Ovary (tissue), 9 donors: ENCODE results near the gene ESCO1. TPM values are rescaled to one million over a fixed set of nuclear protein-coding genes. Genes with fewer than 3 reads are reported as not detected.
"Not testable (repeated sequence)": the region's sequence is repeated elsewhere in the genome, so short reads cannot be mapped to it uniquely, and the experiment has no call there.

Experiments
- DNase-seq, 5 donors: peaks; one replicate each; pipeline ENCODE4 v3.0.0-alpha.2; 2019 to 2020
- H3K27ac ChIP-seq, 2 donors: fragments of 200-600 bp; one replicate each; pipeline versions ENCODE4 v1.5.1 to v1.8.0; 2019 to 2022
- H3K27me3 ChIP-seq: fragments of 200-600 bp; one replicate; pipeline ENCODE4 v1.8.0; 2022
- H3K36me3 ChIP-seq: fragments of 200-600 bp; sonication (generic); one replicate; pipeline ENCODE4 v1.5.1; 2019
- H3K4me1 ChIP-seq: one replicate; pipeline ENCODE4 v1.8.1; 2013; ENCODE audit warnings: mild to moderate bottlenecking, moderate library complexity; ENCODE audit not compliant: insufficient read depth
- H3K4me3 ChIP-seq: fragments of 200-600 bp; sonication (generic); one replicate; pipeline ENCODE4 v1.5.1; 2017
- H3K9me3 ChIP-seq, 2 donors: fragments of 200-600 bp in 1 of 2; sonication (generic) in 1 of 2; one replicate each; pipeline versions ENCODE4 v1.5.1 to v1.8.1; 2013 to 2019; ENCODE audit warnings: mild to moderate bottlenecking in 1 of 2, moderate library complexity in 1 of 2
- CTCF ChIP-seq, 3 donors: fragments of 450-650 bp in 2 of 3; fragments of 200-600 bp in 1 of 3; IDR thresholded peaks; one replicate each; pipeline versions ENCODE4 v1.5.1 to v1.8.0; 2016 to 2022; ENCODE audit warnings: antibody characterized with exemption in 3 of 3, mild to moderate bottlenecking in 1 of 3
- EP300 ChIP-seq: sonication (generic); formaldehyde crosslinking; IDR thresholded peaks from one replicate; pipeline ENCODE4 v1.6.1; 2017; ENCODE audit warnings: antibody characterized with exemption
- POLR2A ChIP-seq: fragments of 450-650 bp; IDR thresholded peaks from one replicate; pipeline ENCODE4 v1.6.1; 2017; ENCODE audit warnings: antibody characterized with exemption, mild to moderate bottlenecking, moderate library complexity
- WGBS, 3 donors: extraction: QIAGEN DNeasy Blood & Tissue Kit in 1 of 3; methylation state at CpG; one replicate each; pipeline versions ENCODE4 v1.1.5 to v1.1.7; 2013 to 2017; 5-methylcytosine and 5-hydroxymethylcytosine counted together
- intact Hi-C, 4 donors: fragments of 100-400 bp; cut with DNase I; formaldehyde crosslinking; loops; one replicate each; pipeline versions ENCODE4 v1.11.0 to v1.15.1; 2022 to 2023
- polyA plus RNA-seq, 2 donors: library from polyadenylated mRNA; stranded (reverse); fragments of 200-250 nt in 1 of 2; fragments of 350-450 nt in 1 of 2; fragmentation: Illumina TruSeq in 1 of 2; extraction: RNeasy Lipid Tissue Mini Kit (QIAGEN cat#74804) in 1 of 2; gene quantifications; one replicate each; pipeline ENCODE4 v1.2.3, GENCODE V29; 2013 to 2014
- total RNA-seq, 7 donors: library from RNA; depleted of rRNA in 2 of 7; stranded (reverse); fragments of >200 nt in 2 of 7; fragmentation: NEBNext Ultra II Directional in 3 of 7; extraction: Animal tissue kit (Norgen Biotek cat#: 25700) in 3 of 7; gene quantifications; one replicate each; pipeline versions ENCODE4 v1.1.0 to v1.2.4, GENCODE V29; 2016 to 2023
- donor health status: DM: no; HTN: no; CAD: no; lungs with moderate emphysema.
- donor health status: DM: no; HTN: no; CAD: no.
- donor health status: Bipolar disorder and iron deficiency.
- donor health status: DM: yes; HTN: yes; CAD: no.
- donor health status: DM: no; HTN: no; CAD: no.
- donor health status: DM: yes; HTN: yes; CAD: no.

Gene ESCO1
- total and polyA plus RNA-seq, 9 donors, result 8.1 to 21.3 (median 16.2) TPM

- no peak for DNase-seq
- intact Hi-C loops, result no loop called here
- no peaks in the 10 kb centered on the region for H3K36me3 ChIP-seq
- TF ChIP-seq CTCF (IDR thresholded peaks at IDR 0.05), result no peak
- TF ChIP-seq POLR2A, result no peak
- no peak for TF ChIP-seq EP300
- no peak overlapping the region for H3K4me3 ChIP-seq
- H3K9me3 ChIP-seq, result no peaks in the 10 kb centered on the region
- H3K27me3 ChIP-seq, result no peaks in the 10 kb centered on the region
- WGBS, 3 donors, result 85 to 95% (median 93%) methylated on average over 3 to 7 of the region's 7 CpGs
- no peak overlapping the region for H3K27ac ChIP-seq
- peaks cover under 1% of the 10 kb centered on the region for H3K4me1 ChIP-seq
These were observed 6.8 kb downstream of the ESCO1 start for GRCh38 chr18:21593540-21594257.

- H3K4me3 ChIP-seq, H3K9me3 ChIP-seq, intact Hi-C loops, DNase-seq, H3K27me3 ChIP-seq, H3K27ac ChIP-seq, H3K36me3 ChIP-seq, H3K4me1 ChIP-seq: not testable (repeated sequence)
- WGBS, 3 donors, result 73 to 96% (median 92%) methylated on average over 3 to 22 of the region's 33 CpGs
These were observed 8.1 kb downstream of the ESCO1 start for GRCh38 chr18:21592361-21592760.

- TF ChIP-seq CTCF (IDR thresholded peaks at IDR 0.05), result no peak
- TF ChIP-seq POLR2A, result no peak
- no peak for TF ChIP-seq EP300
- Histone ChIP-seq H3K36me3 (no peaks in the 10 kb centered on the region), H3K9me3 (no peaks in the 10 kb centered on the region), H3K27ac (no peak overlapping the region), H3K4me1 (no peaks in the 10 kb centered on the region), H3K4me3 (no peak overlapping the region), H3K27me3 (no peaks in the 10 kb centered on the region)
- intact Hi-C loops, result no loop called here
- WGBS, 3 donors, result 91 to 93% (median 91%) methylated on average over 5 of the region's 5 CpGs
- no peak for DNase-seq
These were observed 16.1 kb downstream of the ESCO1 start for GRCh38 chr18:21584391-21584790.

DNA sequence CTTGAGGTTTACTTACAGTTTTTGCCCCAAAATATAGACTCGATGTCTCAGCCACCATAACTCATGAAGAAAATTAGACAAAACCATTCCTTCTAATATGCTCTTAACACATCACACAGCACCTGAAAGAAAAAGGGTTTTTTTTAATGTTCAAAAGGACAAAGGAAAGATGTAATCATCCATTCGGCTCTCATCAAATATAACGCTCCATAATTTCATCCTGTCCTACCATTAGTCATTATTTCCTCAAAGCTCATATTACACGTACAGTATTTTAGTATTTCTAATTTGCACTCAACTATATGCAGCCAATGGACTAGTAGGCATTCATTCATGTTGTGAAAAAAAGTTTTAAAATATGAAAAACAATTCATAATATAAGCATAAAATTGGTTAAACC is 24.8 kb downstream of the ESCO1 start:
- Histone ChIP-seq H3K36me3 (no peaks in the 10 kb centered on the region), H3K27ac (no peak overlapping the region), H3K27me3 (no peaks in the 10 kb centered on the region), H3K9me3 (no peaks in the 10 kb centered on the region), H3K4me3 (no peak overlapping the region), H3K4me1 (peaks cover 2% of the 10 kb centered on the region)
- DNase-seq, result no peak
- intact Hi-C loops, result no loop called here
- TF ChIP-seq POLR2A, result no peak
- 88 to 95% (median 91%) methylated on average over 4 of the region's 4 CpGs for WGBS, 3 donors

DNA sequence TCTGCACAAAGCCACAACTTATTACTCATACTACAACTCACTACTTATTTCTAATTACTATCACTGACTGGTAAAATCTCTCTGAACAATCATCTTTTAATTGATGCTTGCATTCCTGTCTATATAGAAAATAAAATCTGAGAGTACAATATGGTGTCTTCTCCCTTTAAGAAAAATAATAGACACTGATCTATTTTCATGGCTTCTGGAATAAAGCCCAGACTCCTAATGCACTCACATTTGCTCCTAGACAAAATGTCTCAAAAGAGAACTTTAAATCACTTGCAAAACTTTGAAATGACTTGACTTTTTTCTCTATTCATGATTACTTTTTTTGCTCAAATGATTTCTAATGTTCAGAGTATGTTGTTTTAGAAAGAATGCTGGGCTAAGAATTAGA is 28.7 kb downstream of the ESCO1 start:
- Histone ChIP-seq H3K27me3 (no peaks in the 10 kb centered on the region), H3K27ac (no peak overlapping the region), H3K4me1 (peaks cover 2% of the 10 kb centered on the region), H3K4me3 (no peak overlapping the region), H3K36me3 (no peaks in the 10 kb centered on the region), H3K9me3 (no peaks in the 10 kb centered on the region)
- intact Hi-C loops, result no loop called here
- DNase-seq, result no peak
- TF ChIP-seq CTCF (IDR thresholded peaks at IDR 0.05) (no peak), EP300 (no peak), POLR2A (no peak)
